Measurements from ENCODE around the gene MBTD1. TPM values are rescaled to one million over a fixed set of nuclear protein-coding genes. Genes with fewer than 3 reads are reported as not detected.
A peak's percentile ranks its signal among the peaks of the same experiment; 100 is the strongest.

The MBTD1 gene
- total and polyA plus RNA-seq, 9 of the 15 experiments (the other 6 are each of a cell fraction or from before 2014, with no cell fraction given): 2.1 to 26.3 (median 13.3) TPM

GRCh38 chr17:51166198-51166986 is 93.5 kb downstream of the MBTD1 start, which contains the start of gene NME2 (continued):
- no peak for TF ChIP-seq ID3 (CRISPR knock-in tag; IDR thresholded peaks at IDR 0.05)
- peak; percentile 82; the same call in 1 of the 2 replicates for TF ChIP-seq ID3 (tag; IDR thresholded peaks at IDR 0.05)
- TF ChIP-seq ILK (tag; IDR thresholded peaks at IDR 0.05; ENCODE audit: borderline replicate concordance, low read depth): no peak
- peak; percentile 93 for TF ChIP-seq ZBTB7A (IDR thresholded peaks at IDR 0.05; ENCODE audit: borderline replicate concordance, control insufficient read depth, low read depth, low read length)
- TF ChIP-seq CBX3 (IDR thresholded peaks at IDR 0.05; ENCODE audit: borderline replicate concordance in 1 of 2, low read length in 2 of 2): no peak
- no peak for TF ChIP-seq STAT6 (CRISPR knock-in tag; IDR thresholded peaks at IDR 0.05)
- no peak for TF ChIP-seq SMAD2 (IDR thresholded peaks at IDR 0.05; ENCODE audit: low read depth, low read length)
- no peak for TF ChIP-seq ZNF780A (CRISPR knock-in tag; IDR thresholded peaks at IDR 0.05)
- no peak for TF ChIP-seq IRF1 (CRISPR knock-in tag; IDR thresholded peaks at IDR 0.05; ENCODE audit: borderline replicate concordance)
- no peak; the same call in 1 of the 2 replicates for TF ChIP-seq CBFA2T2 (conservative IDR thresholded peaks at IDR 0.05)
- 0 out of 2 replicates have a peak, but pooled peaks have one; percentile 33 for TF ChIP-seq E2F4 (CRISPR knock-in tag; IDR thresholded peaks at IDR 0.05; ENCODE audit: low read depth)
- TF ChIP-seq ZFX (CRISPR knock-in tag; IDR thresholded peaks at IDR 0.05): peak; percentile 81; the same call in 1 of the 2 replicates
- TF ChIP-seq PRPF4 (IDR thresholded peaks at IDR 0.05; ENCODE audit: insufficient read depth, low read depth, low read length, poor library complexity, severe bottlenecking): peak; percentile 60
- no peak for TF ChIP-seq YBX1 (IDR thresholded peaks at IDR 0.05)
- peak; percentile 45; the same call in 1 of the 2 replicates for TF ChIP-seq ZNF143 (CRISPR knock-in tag; IDR thresholded peaks at IDR 0.05)
- TF ChIP-seq GABPA (tag; conservative IDR thresholded peaks at IDR 0.05; ENCODE audit: low read depth): peak; percentile 82
- TF ChIP-seq CHD1 (IDR thresholded peaks at IDR 0.05; ENCODE audit: low read length): peak; percentile 12
- TF ChIP-seq ILF3 (IDR thresholded peaks at IDR 0.05; ENCODE audit: borderline replicate concordance): no peak; the same call in 1 of the 2 replicates
- TF ChIP-seq SUPT5H (IDR thresholded peaks at IDR 0.05): peak; percentile 55; the same call in 1 of the 2 replicates
- peak; percentile 21 for TF ChIP-seq NEUROD1 (IDR thresholded peaks at IDR 0.05; ENCODE audit: borderline replicate concordance, low read depth, low read length, partially characterized antibody)
- no peak for TF ChIP-seq BMI1 (IDR thresholded peaks at IDR 0.05; ENCODE audit: low read length)
- no peak for TF ChIP-seq ATF1 (CRISPR knock-in tag; IDR thresholded peaks at IDR 0.05)
- TF ChIP-seq ATF1 (tag; IDR thresholded peaks at IDR 0.05): peak; percentile 58
- no peak for TF ChIP-seq RHOXF2B (CRISPR knock-in tag; conservative IDR thresholded peaks at IDR 0.05)
